ENCODE results near the gene RERE. TPM values are rescaled to one million over a fixed set of nuclear protein-coding genes. Genes with fewer than 3 reads are reported as not detected.
"Not testable (repeated sequence)": the region's sequence is repeated elsewhere in the genome, so short reads cannot be mapped to it uniquely, and the experiment has no call there.

Gene RERE
- total RNA-seq, 1 experiment from 2014 or later: 73.4 TPM

DNA sequence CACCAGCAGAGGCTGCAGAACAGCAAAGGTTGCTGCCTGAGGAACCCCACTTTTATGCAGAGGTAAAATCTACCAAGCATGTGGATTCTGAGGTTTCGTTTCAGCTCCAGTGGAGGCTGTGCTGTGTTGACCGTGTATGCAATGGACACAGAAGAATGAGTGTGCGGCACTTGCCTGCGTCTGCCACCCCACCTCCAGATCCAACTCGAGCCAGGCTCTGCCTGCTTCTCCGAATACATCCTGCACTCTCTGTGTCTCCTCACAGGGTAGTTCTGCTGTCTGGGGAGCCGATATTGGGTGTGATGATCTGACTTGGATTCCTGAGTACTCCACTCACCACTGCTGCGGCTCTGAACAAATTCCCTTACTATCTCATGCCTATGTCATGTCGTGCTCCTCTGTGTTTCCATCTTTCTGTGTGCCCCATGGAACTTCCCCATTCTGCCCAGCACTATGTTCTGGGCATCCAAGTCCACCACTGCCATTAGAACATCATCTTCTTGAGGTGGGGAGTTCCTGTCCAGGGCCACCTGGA, 369.8 kb downstream of the RERE start:
- Histone ChIP-seq H3K9me2 (ENCODE audit: insufficient read depth) (no peaks in the 10 kb centered on the region), H3F3A (ENCODE audit: insufficient read depth, low read depth) (no peaks in the 10 kb centered on the region), H2AFZ (no peak overlapping the region), H3K36me3 (ENCODE audit: low read depth) (no peaks in the 10 kb centered on the region), H3K4me2 (no peak overlapping the region), H3K9me3 (ENCODE audit: insufficient read depth, low read depth) (no peaks in the 10 kb centered on the region), H3K79me2 (ENCODE audit: low read depth) (no peaks in the 10 kb centered on the region), H4K20me1 (ENCODE audit: insufficient read depth) (no peaks in the 10 kb centered on the region; the same call in 1 of the 2 replicates), H3K27me3 (ENCODE audit: insufficient read depth, low read depth) (no peaks in the 10 kb centered on the region), H3K4me1 (replicated peaks; ENCODE audit: insufficient read depth) (no peaks in the 10 kb centered on the region), H3K4me3 (no peak overlapping the region), H3K27ac (no peak overlapping the region)
- BruUV-seq (replicated peaks): no TSS peak
- POLR2A ChIA-PET (ENCODE audit: unreplicated experiment): no interaction called here
- CTCF ChIA-PET: no interaction called here
- TF ChIP-seq EZH2 (IDR thresholded peaks at IDR 0.05; ENCODE audit: low read depth): no peak
- TF ChIP-seq CTCF (conservative IDR thresholded peaks at IDR 0.05): no peak
- DNase-seq: no peak
- intact Hi-C loops (cut with micrococcal nuclease; ENCODE audit: unreplicated experiment): no loop called here

- DNase-seq; CTCF ChIA-PET; intact Hi-C loops (cut with micrococcal nuclease; ENCODE audit: unreplicated experiment): not testable (repeated sequence)
Measured at GRCh38 chr1:8446119-8446518, 371.3 kb downstream of the RERE start.

DNA sequence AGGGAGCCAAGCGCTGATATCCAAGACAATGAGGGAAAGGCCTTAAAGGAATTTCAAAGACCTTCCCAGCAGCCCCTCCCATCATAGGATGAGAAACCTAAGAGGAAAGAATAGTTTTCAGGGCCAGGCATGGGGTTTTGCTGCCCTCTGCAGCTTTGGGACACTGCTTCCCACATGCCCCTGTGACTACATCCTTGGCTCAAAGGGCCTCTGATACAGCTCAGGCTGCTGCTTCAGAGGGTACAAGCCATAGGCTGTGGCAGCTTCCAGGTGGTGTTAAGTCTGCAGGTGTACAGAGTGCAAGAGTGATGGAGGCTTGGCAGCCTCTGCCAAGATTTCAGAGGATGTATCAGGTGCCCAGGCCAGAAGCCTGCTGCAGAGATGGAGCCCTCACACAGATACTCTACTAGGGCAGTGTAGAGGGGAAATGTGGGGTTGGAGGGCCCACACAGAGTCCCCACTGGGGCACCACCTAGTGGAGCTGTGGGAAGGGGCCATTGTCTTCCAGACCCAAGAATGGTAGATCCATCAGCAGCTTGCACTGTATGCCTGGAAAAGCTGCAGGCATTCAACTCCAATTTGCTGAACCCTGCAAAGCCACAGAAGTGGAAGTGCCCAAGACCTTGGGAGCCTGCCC, 373.8 kb downstream of the RERE start:
- H3K36me3 ChIP-seq (ENCODE audit: low read depth): no peaks in the 10 kb centered on the region
- H3K27me3 ChIP-seq (ENCODE audit: insufficient read depth, low read depth): no peaks in the 10 kb centered on the region
- no peaks in the 10 kb centered on the region for H3K79me2 ChIP-seq (ENCODE audit: low read depth)
- no peak for TF ChIP-seq CTCF (conservative IDR thresholded peaks at IDR 0.05)
- no peak overlapping the region for H3K27ac ChIP-seq
- H3K4me2 ChIP-seq: no peak overlapping the region
- intact Hi-C loops (cut with micrococcal nuclease; ENCODE audit: unreplicated experiment): no loop called here
- ChIA-PET POLR2A (ENCODE audit: unreplicated experiment) (no interaction called here), CTCF (interaction anchor here (0.6 kb wide), 2 partner anchors 8 to 485 kb away, joined by 4 read pairs; no protein-coding TSS in a partner anchor)
- H4K20me1 ChIP-seq (ENCODE audit: insufficient read depth): no peaks in the 10 kb centered on the region
- no peaks in the 10 kb centered on the region for H3K4me1 ChIP-seq (replicated peaks; ENCODE audit: insufficient read depth)
- no peak for DNase-seq
- BruUV-seq (replicated peaks): no TSS peak
- no peak overlapping the region for H2AFZ ChIP-seq
- H3K9me2 ChIP-seq (ENCODE audit: insufficient read depth): no peaks in the 10 kb centered on the region
- H3F3A ChIP-seq (ENCODE audit: insufficient read depth, low read depth): no peaks in the 10 kb centered on the region
- H3K9me3 ChIP-seq (ENCODE audit: insufficient read depth, low read depth): no peaks in the 10 kb centered on the region
- H3K4me3 ChIP-seq: no peak overlapping the region

More at GRCh38 chr1:8446119-8446518, 371.3 kb downstream of the RERE start:
- H3K79me2 ChIP-seq (ENCODE audit: low read depth); BruUV-seq (replicated peaks); H4K20me1 ChIP-seq (ENCODE audit: insufficient read depth); H3K4me2 ChIP-seq; H3K9me2 ChIP-seq (ENCODE audit: insufficient read depth); H3K4me1 ChIP-seq (replicated peaks; ENCODE audit: insufficient read depth); H3K4me3 ChIP-seq; H3K9me3 ChIP-seq (ENCODE audit: insufficient read depth, low read depth); H3K36me3 ChIP-seq (ENCODE audit: low read depth); H3K27me3 ChIP-seq (ENCODE audit: insufficient read depth, low read depth); H3F3A ChIP-seq (ENCODE audit: insufficient read depth, low read depth); H2AFZ ChIP-seq; POLR2A ChIA-PET (ENCODE audit: unreplicated experiment); H3K27ac ChIP-seq: not testable (repeated sequence)

DNA sequence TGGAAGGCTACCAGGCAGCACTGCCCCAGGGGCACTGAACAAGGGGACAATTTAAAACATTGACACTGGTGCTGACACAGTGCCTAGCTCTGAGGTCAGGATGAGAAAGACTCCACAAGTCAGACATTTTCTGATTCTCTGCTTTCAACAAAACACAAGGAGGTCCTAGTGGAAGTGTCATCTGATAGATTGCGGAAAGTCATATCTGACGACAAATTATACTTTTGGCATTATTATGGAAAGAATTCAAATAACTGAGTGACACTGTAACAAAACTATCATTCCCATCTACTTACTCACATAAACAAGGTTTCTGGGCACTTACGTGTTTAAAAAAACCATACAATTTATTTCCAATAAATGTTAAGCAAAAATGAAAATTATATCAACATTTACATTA, 376.0 kb downstream of the RERE start:
- Histone ChIP-seq H3K27ac (no peak overlapping the region), H3F3A (ENCODE audit: insufficient read depth, low read depth) (no peaks in the 10 kb centered on the region), H3K4me1 (replicated peaks; ENCODE audit: insufficient read depth) (no peaks in the 10 kb centered on the region), H3K36me3 (ENCODE audit: low read depth) (no peaks in the 10 kb centered on the region), H4K20me1 (ENCODE audit: insufficient read depth) (no peaks in the 10 kb centered on the region), H3K27me3 (ENCODE audit: insufficient read depth, low read depth) (no peaks in the 10 kb centered on the region), H3K4me3 (no peak overlapping the region), H2AFZ (no peak overlapping the region), H3K79me2 (ENCODE audit: low read depth) (no peaks in the 10 kb centered on the region), H3K9me3 (ENCODE audit: insufficient read depth, low read depth) (no peaks in the 10 kb centered on the region), H3K4me2 (no peak overlapping the region), H3K9me2 (ENCODE audit: insufficient read depth) (no peaks in the 10 kb centered on the region)
- no TSS peak for BruUV-seq (replicated peaks)
- intact Hi-C loops (cut with micrococcal nuclease; ENCODE audit: unreplicated experiment): no loop called here
- no peak for DNase-seq
- ChIA-PET CTCF (interaction anchor here (0.5 to 0.7 kb wide), 2 partner anchors 32 to 91 kb away, joined by 3 to 6 read pairs; no protein-coding TSS in a partner anchor), POLR2A (ENCODE audit: unreplicated experiment) (no interaction called here)
- no peak for TF ChIP-seq EZH2 (IDR thresholded peaks at IDR 0.05; ENCODE audit: low read depth)
- no peak for TF ChIP-seq CTCF (conservative IDR thresholded peaks at IDR 0.05)

All from PC-9 (cell line).